Endodermal cell (in vitro differentiated cells): Measurements from ENCODE around the gene CFAP54. TPM values are rescaled to one million over a fixed set of nuclear protein-coding genes. Genes with fewer than 3 reads are reported as not detected.
"Not testable (repeated sequence)": the region's sequence is repeated elsewhere in the genome, so short reads cannot be mapped to it uniquely, and the experiment has no call there.

Source experiments
- DNase-seq: peaks from one replicate; pipeline ENCODE4 v3.0.0-alpha.2; 2017
- H3K27ac ChIP-seq: 2 replicates; pipeline ENCODE4 v1.5.1; 2013; ENCODE audit warnings: mild to moderate bottlenecking, low read depth, low read length, moderate library complexity
- H3K27me3 ChIP-seq: 2 replicates; pipeline ENCODE4 v1.6.1; 2013; ENCODE audit warnings: mild to moderate bottlenecking, low read length, moderate library complexity; ENCODE audit not compliant: insufficient read depth, control insufficient read depth, poor library complexity, severe bottlenecking
- H3K36me3 ChIP-seq: 2 replicates; pipeline ENCODE4 v1.7.0; 2013; ENCODE audit warnings: mild to moderate bottlenecking, low read length, moderate library complexity; ENCODE audit not compliant: control insufficient read depth, insufficient read depth
- H3K4me1 ChIP-seq: one replicate; pipeline ENCODE4 v1.7.0; 2013; ENCODE audit warnings: low read length; ENCODE audit not compliant: control insufficient read depth, insufficient read depth
- H3K4me3 ChIP-seq: 2 replicates; pipeline ENCODE4 v1.5.1; 2013; ENCODE audit warnings: mild to moderate bottlenecking, low read length, moderate library complexity
- H3K9ac ChIP-seq: 2 replicates; pipeline ENCODE4 v1.6.1; 2013; ENCODE audit warnings: mild to moderate bottlenecking, low read length, moderate library complexity; ENCODE audit not compliant: poor library complexity, severe bottlenecking; ENCODE audit errors: extremely low read depth
- H3K9me3 ChIP-seq: 2 replicates; pipeline ENCODE4 v1.6.1; 2013; ENCODE audit warnings: mild to moderate bottlenecking, low read length, moderate library complexity; ENCODE audit not compliant: control insufficient read depth
- H3K27ac Mint-ChIP-seq: 2 replicates; pipeline ENCODE4 v1.8.0; 2020; ENCODE audit warnings: mixed read lengths
- H3K27me3 Mint-ChIP-seq: 2 replicates; pipeline ENCODE4 v1.8.0; 2021; ENCODE audit warnings: mild to moderate bottlenecking, mixed read lengths; ENCODE audit not compliant: insufficient read depth
- H3K36me3 Mint-ChIP-seq: 2 replicates; pipeline ENCODE4 v1.8.0; 2020; ENCODE audit warnings: low read depth, mixed read lengths
- H3K4me1 Mint-ChIP-seq: 2 replicates; pipeline ENCODE4 v1.8.0; 2020; ENCODE audit warnings: mixed read lengths
- H3K4me3 Mint-ChIP-seq: 2 replicates; pipeline ENCODE4 v1.8.0; 2020; ENCODE audit warnings: mild to moderate bottlenecking, moderate library complexity, mixed read lengths
- H3K9me3 Mint-ChIP-seq: 2 replicates; pipeline ENCODE4 v1.8.0; 2020; ENCODE audit warnings: mild to moderate bottlenecking, mixed read lengths
- WGBS, 2 experiments: methylation state at CpG; one replicate each; pipeline versions ENCODE4 v1.1.5 to v1.1.7; 2013; ENCODE audit warnings: missing lambda C conversion rate in 2 of 2, mixed read lengths in 1 of 2; ENCODE audit not compliant: insufficient coverage in 1 of 2, insufficient read length in 1 of 2; 5-methylcytosine and 5-hydroxymethylcytosine counted together
- total RNA-seq, 2 donors: library from RNA; stranded (reverse); fragmentation: NEBNext Ultra II Directional in 1 of 2; extraction: Animal tissue kit (Norgen Biotek cat#: 25700) in 1 of 2; gene quantifications; 2 replicates in 1 of 2; 3 replicates in 1 of 2; pipeline ENCODE4 v1.2.1, GENCODE V29; 2021
- TF ChIP-seq, protein P1 (sequence below): fragments of 200-600 bp; sonication (generic); conservative IDR thresholded peaks from 2 replicates; pipeline ENCODE4 v1.5.0; 2021; ENCODE audit warnings: antibody characterized with exemption, mild to moderate bottlenecking

The CFAP54 gene
- total RNA-seq, 2 donors from 2014 or later = 1.5 to 1.7 TPM

DNA sequence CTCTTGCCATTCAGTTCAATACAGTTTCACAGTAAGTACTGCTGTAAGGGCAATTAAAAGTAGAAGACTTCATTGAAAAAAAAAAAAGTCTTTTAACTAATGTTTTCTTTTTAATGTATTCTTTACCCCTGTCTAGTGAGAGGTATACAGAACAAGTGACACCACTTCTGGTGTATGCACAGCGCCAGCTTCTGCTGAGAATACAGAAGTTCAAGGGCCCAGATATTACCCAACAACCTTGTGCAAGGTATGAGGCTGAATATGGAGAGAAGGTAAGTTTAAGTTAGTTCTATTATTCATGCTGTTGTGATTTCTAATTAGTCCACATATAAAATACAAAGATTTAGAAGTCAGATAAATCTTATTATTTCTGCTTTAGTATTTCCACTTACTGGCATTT lies 168.7 kb downstream of the CFAP54 start:
- Mint-ChIP-seq H3K4me3 (no peak overlapping the region), H3K9me3 (no peaks in the 10 kb centered on the region), H3K27me3 (no peaks in the 10 kb centered on the region), H3K27ac (no peak overlapping the region), H3K4me1 (peaks cover 2% of the 10 kb centered on the region), H3K36me3 (no peaks in the 10 kb centered on the region)
- TF ChIP-seq, protein P1, sequence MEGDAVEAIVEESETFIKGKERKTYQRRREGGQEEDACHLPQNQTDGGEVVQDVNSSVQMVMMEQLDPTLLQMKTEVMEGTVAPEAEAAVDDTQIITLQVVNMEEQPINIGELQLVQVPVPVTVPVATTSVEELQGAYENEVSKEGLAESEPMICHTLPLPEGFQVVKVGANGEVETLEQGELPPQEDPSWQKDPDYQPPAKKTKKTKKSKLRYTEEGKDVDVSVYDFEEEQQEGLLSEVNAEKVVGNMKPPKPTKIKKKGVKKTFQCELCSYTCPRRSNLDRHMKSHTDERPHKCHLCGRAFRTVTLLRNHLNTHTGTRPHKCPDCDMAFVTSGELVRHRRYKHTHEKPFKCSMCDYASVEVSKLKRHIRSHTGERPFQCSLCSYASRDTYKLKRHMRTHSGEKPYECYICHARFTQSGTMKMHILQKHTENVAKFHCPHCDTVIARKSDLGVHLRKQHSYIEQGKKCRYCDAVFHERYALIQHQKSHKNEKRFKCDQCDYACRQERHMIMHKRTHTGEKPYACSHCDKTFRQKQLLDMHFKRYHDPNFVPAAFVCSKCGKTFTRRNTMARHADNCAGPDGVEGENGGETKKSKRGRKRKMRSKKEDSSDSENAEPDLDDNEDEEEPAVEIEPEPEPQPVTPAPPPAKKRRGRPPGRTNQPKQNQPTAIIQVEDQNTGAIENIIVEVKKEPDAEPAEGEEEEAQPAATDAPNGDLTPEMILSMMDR = no peak
- 86 to 100% methylated on average over 1 of the region's 1 CpG for WGBS, 2 experiments
- Histone ChIP-seq H3K27me3 (no peaks in the 10 kb centered on the region), H3K9ac (no peak overlapping the region), H3K27ac (no peak overlapping the region), H3K4me3 (no peak overlapping the region), H3K4me1 (no peaks in the 10 kb centered on the region), H3K36me3 (no peaks in the 10 kb centered on the region), H3K9me3 (no peaks in the 10 kb centered on the region)
- DNase-seq = no peak

DNA sequence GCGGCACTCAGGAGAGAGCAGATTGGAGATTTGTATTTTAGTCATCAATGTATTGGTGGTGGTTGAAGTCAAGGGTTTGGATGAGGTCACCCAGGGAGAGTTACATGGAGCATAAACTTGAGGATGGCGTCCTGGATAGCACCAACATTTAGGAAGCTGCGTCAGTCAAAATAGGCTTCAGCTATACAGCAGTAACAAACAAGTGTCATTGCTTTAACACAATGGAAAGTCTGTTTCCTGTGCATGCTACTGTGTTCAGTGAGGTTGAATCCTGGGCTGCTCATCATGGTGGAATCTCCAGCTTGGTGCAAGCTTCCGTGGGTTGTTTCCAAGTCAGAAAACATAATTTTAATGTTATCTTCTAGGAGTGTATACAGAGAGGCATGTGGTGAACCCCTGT lies 180.4 kb downstream of the CFAP54 start:
- H3K9me3 Mint-ChIP-seq = peaks cover 21% of the 10 kb centered on the region
- no peak for DNase-seq
- H3K4me1 ChIP-seq = no peaks in the 10 kb centered on the region
- H3K27me3 Mint-ChIP-seq = no peaks in the 10 kb centered on the region
- H3K27ac Mint-ChIP-seq = no peak overlapping the region
- no peaks in the 10 kb centered on the region for H3K36me3 Mint-ChIP-seq
- no peak overlapping the region for H3K27ac ChIP-seq
- no peaks in the 10 kb centered on the region for H3K36me3 ChIP-seq
- H3K4me3 ChIP-seq = no peak overlapping the region
- peaks cover 5% of the 10 kb centered on the region for H3K9me3 ChIP-seq
- no peak overlapping the region for H3K4me3 Mint-ChIP-seq
- TF ChIP-seq, protein P1 = no peak
- WGBS, 2 experiments = 85 to 91% methylated on average over 3 to 4 of the region's 4 CpGs
- H3K27me3 ChIP-seq = no peaks in the 10 kb centered on the region
- H3K9ac ChIP-seq = no peak overlapping the region
- H3K4me1 Mint-ChIP-seq = peaks cover 4% of the 10 kb centered on the region

- no peaks in the 10 kb centered on the region for H3K27me3 ChIP-seq
- H3K9me3 Mint-ChIP-seq = peaks cover 18% of the 10 kb centered on the region
- H3K27ac Mint-ChIP-seq = no peak overlapping the region
- peaks cover 5% of the 10 kb centered on the region for H3K9me3 ChIP-seq
- H3K9ac ChIP-seq = no peak overlapping the region
- TF ChIP-seq, protein P1 = no peak
- H3K36me3 Mint-ChIP-seq = no peaks in the 10 kb centered on the region
- no peak overlapping the region for H3K4me3 ChIP-seq
- peaks cover 4% of the 10 kb centered on the region for H3K4me1 Mint-ChIP-seq
- no peak overlapping the region for H3K4me3 Mint-ChIP-seq
- 56 to 95% methylated on average over 3 of the region's 3 CpGs for WGBS, 2 experiments
- no peak for DNase-seq
- no peaks in the 10 kb centered on the region for H3K27me3 Mint-ChIP-seq
- no peaks in the 10 kb centered on the region for H3K36me3 ChIP-seq
- H3K4me1 ChIP-seq = no peaks in the 10 kb centered on the region
- no peak overlapping the region for H3K27ac ChIP-seq
Measured at GRCh38 chr12:96670334-96670899, 181.0 kb downstream of the CFAP54 start.

- H3K9me3 ChIP-seq, DNase-seq, H3K9me3 Mint-ChIP-seq, H3K27ac ChIP-seq, H3K4me3 Mint-ChIP-seq, H3K4me1 ChIP-seq, H3K27me3 Mint-ChIP-seq, H3K27ac Mint-ChIP-seq, H3K36me3 Mint-ChIP-seq, H3K4me3 ChIP-seq, H3K9ac ChIP-seq, H3K4me1 Mint-ChIP-seq, H3K27me3 ChIP-seq, H3K36me3 ChIP-seq: not testable (repeated sequence)
- WGBS, 2 experiments = 100% methylated on average over 1 of the region's 3 CpGs; no CpG with 5 or more reads in 1 of the 2 experiments
Measured at GRCh38 chr12:96675519-96675918, 186.1 kb downstream of the CFAP54 start.
